Keratinocyte (primary cell): ENCODE measurements around the gene AGAP1.

Experiments
- CTCF ChIP-seq, 3 experiments: IDR thresholded peaks in 1 of 3; conservative IDR thresholded peaks in 1 of 3; optimal IDR thresholded peaks in 1 of 3; 2 replicates in 2 of 3; 3 replicates in 1 of 3; pipeline versions ENCODE3 to v1.5.1; 2011; ENCODE audit warnings: low read length in 3 of 3, mild to moderate bottlenecking in 3 of 3, moderate library complexity in 2 of 3, control low read depth in 1 of 3, inconsistent platforms in 1 of 3; ENCODE audit not compliant: insufficient read depth in 2 of 3; ENCODE audit errors: extremely low read depth in 1 of 3
- EZH2 ChIP-seq: IDR thresholded peaks from one replicate; pipeline ENCODE4 v1.6.1; 2012; ENCODE audit warnings: inconsistent platforms, mild to moderate bottlenecking, low read length, moderate library complexity

- TF ChIP-seq EZH2, result no peak
- TF ChIP-seq CTCF (optimal IDR thresholded peaks at IDR 0.05 in 1 of 3, IDR thresholded peaks at IDR 0.05 in 1 of 3, conservative IDR thresholded peaks at IDR 0.05 in 1 of 3; ENCODE audit: extremely low read depth in 1 of 3, insufficient read depth in 2 of 3, low read length in 3 of 3), result no peak
Observed at GRCh38 chr2:235494716-235495372, 1.0 kb downstream of the AGAP1 start.
